HG02870 (cell line): ENCODE measurements around the gene GPR141.
"Not testable (repeated sequence)": the region's sequence is repeated elsewhere in the genome, so short reads cannot be mapped to it uniquely, and the experiment has no call there.

Experiments used
- ATAC-seq: cut with Tn5 transposase; IDR thresholded peaks from one replicate; pipeline ENCODE4 v1.9.1; 2021; ENCODE audit warnings: mild to moderate bottlenecking, moderate library complexity; ENCODE audit not compliant: unreplicated experiment

Gene GPR141

GRCh38 chr7:37684927-37685326, 1.4 kb downstream of the GPR141 start:
- ATAC-seq, result no peak

DNA sequence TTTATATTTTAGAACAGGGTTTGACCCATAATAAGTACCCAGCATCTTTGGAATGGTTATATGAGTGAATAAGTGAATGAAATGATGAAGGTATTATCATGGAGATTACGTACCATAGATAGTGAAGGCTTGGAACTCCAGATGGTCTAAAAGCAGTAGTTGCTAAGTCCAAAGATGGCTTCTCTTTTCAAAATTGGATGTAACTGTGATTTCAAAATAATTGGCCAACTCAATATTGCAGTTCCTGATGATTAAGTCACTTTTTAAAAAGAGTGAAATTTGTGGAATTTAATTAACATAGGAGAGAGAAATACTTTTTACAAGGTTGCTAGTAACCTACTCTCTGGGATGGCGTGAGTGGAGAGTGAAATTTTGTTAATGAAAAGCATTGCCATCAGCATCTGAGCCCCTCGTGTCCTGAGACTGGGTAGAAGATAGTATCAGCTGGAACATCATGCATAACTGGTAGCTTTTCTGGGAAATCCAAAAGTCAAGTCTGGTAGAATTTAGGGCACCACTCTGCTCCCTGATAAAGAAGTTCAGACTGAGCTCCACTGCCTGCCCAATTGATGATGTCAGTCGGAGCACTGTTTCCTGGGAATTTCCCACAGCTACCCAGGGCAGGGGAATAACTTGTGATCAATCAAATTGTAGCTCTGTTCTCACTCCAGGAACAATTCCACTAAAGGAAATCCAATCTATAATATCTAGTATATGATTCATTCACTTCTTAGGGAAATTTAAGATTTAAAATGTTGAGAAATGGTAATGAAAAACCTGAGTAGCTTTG, 3.2 kb downstream of the GPR141 start:
- ATAC-seq, result no peak

DNA sequence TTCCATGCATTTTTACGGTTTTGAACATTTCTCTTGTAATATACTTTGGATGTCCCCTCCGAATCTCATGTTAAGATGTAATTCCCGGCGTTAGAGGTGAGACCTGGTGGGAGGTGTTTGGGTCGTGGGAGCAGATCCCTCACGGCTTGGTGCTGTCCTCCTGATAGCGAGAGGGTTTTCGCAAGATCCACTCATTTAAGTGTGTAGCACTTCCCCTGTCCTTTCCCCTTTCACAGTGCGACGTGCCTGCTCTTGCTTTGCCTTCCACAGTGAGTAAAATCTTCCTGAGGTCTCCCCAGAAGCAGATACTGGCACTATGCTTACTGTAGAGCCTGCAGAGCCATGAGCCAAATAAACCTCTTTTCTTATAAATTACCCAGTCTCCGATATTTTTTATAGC, 6.6 kb downstream of the GPR141 start:
- no peak for ATAC-seq

- ATAC-seq, result no peak
Observed at GRCh38 chr7:37694208-37695094, 10.9 kb downstream of the GPR141 start.

- no peak for ATAC-seq
Observed at GRCh38 chr7:37698276-37698675, 14.7 kb downstream of the GPR141 start.

GRCh38 chr7:37698782-37699181, 15.2 kb downstream of the GPR141 start:
- ATAC-seq, result no peak

DNA sequence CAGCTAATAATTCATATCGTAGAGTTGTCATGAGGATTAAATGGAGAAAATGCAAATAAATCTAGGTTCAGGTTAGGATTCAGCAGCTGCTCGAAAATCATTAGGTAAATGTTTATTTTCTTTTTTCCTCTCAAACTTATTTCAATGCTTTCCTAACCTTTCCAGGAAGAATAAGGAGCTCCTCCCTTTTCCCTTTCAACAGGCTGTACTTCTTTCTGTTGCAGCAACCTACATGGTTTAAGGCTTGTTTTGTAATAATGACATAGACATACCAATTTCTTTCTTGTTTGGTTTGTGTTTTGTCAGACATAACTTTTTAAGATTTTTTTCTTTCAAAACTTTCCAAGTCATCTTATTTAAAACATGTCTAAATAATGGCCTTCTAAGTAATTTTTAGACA, 18.2 kb downstream of the GPR141 start:
- no peak for ATAC-seq

- ATAC-seq, result no peak
Observed at GRCh38 chr7:37703361-37703760, 19.8 kb downstream of the GPR141 start.

- not testable (repeated sequence) for ATAC-seq
Observed at GRCh38 chr7:37704328-37704833, 20.8 kb downstream of the GPR141 start.

GRCh38 chr7:37705976-37706375, 22.4 kb downstream of the GPR141 start:
- ATAC-seq, result no peak

- ATAC-seq, result no peak
Observed at GRCh38 chr7:37706804-37707203, 23.2 kb downstream of the GPR141 start.

DNA sequence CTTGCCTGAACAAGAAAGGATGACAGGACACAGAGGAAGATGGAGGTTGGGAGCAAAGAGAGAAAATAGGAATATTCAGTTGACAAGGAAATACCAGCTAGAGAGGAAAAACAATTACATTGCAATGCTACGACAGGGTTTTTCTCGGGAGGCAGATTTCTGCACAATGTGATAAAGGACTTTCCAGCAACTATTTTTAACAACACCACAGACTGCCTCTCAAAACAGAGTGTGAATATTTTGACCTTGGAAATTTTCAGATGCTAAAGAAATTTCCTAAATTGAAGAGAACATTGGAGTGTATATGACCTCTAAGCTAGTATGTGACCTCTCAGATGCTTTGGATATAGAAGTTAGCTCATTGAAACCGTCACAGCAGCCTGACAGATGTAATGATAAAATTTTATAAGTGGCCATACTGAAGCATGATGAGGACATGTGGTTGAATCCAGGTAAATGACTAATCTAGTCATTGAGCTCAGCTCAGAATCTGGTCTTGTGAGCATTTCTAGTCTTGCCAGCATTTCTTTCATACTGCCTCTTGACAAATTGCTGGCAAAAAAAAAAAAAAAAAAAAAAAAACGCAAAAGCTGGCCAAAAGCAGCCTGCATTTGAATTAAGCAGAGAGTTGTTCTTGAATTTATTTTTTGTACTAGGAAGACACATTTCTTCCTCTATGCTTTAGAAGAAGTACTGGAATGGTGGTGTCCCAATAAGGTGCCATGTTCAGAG, 24.4 kb downstream of the GPR141 start:
- no peak for ATAC-seq

DNA sequence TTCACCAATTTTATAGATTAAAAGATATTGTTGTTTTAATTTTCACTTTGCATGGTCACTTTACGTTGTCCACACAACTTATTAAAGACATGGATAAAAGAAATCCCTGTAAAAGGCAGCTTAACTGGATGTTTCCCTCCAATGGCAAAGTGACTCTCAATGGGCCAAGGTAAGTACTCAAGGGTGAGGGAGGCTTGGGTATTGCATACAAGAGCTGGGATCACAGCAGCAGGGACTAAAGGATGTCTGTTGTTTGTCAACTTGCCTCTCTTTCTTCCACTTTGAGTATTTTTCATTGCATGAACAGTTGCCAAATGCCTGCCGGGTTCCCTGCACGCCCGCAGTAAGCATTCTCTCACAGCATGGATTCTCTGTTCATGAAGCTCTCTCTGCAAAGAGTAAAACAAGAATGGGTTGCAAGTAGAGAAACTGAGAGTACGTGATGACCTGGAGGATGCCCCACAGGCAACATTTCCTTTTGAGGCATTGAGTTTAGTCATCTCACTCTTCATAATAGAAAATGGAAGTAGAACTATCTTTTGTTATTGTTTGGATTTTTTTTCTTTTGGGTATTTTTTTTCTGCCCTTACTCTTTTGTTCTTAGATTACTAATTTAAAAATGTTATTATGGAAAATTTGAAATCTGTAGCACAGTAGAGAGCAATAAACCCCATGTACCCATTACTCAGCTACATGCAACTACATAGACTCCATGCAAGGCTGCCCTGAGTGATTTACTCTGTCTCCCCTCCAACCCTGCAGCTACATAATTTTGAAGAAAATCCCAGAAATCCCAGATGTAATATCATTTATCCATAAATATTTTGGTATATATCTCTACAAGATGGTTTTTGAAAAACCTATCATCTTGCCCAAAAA, 26.3 kb downstream of the GPR141 start:
- ATAC-seq, result peak; percentile 98

- ATAC-seq, result no peak
Observed at GRCh38 chr7:37713613-37714012, 30.0 kb downstream of the GPR141 start.

DNA sequence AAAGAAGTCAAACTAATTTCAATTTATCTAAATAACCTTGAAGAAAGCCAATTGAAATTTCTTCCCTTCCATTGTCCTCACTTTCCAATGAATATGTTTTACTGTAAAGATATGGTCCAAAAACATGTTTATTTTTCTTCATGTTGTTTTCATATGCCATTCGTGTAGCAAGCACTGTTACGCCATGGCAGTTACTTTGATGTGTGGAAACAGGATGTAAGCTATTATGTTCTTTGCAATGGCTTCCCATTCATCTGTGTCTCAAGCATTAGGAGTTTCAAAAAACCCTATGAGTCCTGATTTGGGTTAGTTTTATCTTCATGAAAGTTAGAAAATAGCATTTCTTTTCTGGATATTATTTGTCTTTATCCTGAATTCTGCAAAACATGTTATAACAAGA, 31.0 kb downstream of the GPR141 start:
- ATAC-seq, result no peak

DNA sequence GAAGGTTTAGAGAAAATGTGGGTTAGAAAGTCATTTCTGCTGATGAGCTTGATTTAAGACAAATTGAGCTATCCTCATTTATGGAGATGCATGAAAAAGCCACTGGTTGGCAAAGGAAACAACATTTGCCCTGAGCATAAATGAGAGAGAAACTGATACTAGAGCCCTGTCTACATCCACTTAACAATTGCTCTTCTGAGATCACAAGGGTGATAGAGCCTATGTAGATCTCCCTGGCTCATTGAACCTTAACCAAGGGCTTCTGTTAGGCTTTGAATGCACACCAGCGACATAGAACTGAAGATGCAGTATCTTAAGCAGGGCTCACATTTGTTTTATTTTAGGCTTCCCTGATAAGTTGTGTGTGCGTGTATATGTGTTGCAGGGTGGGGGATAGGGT, 35.0 kb downstream of the GPR141 start:
- ATAC-seq, result peak; percentile 38

GRCh38 chr7:37719077-37719476, 35.5 kb downstream of the GPR141 start:
- ATAC-seq, result peak; percentile 100

DNA sequence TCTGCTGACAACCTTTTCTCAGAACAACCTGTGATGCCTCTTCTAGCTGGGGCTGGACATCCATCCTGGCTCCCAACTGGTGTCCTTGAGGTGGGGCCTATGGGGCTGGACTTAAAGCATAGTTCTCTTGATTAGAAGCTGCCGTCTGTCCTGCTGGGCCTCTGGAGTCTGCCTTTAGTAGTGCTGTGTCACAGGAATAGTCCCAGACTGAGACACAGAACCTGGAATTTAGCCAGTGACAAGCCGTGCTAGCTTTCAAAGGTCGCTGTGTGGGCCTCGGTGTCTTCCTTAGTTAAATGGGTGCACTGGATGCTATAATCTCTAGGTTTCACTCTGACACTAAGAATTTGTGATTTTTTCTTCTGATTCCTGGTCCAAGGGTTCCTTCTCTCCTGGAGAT, 41.2 kb downstream of the GPR141 start:
- no peak for ATAC-seq

GRCh38 chr7:37726016-37726415, 42.5 kb downstream of the GPR141 start:
- no peak for ATAC-seq

GRCh38 chr7:37728747-37729146, 45.2 kb downstream of the GPR141 start:
- ATAC-seq, result peak; percentile 69
